Measurements from ENCODE around the gene BRCA1.
"Not testable (repeated sequence)": the region's sequence is repeated elsewhere in the genome, so short reads cannot be mapped to it uniquely, and the experiment has no call there.

Gene BRCA1

DNA sequence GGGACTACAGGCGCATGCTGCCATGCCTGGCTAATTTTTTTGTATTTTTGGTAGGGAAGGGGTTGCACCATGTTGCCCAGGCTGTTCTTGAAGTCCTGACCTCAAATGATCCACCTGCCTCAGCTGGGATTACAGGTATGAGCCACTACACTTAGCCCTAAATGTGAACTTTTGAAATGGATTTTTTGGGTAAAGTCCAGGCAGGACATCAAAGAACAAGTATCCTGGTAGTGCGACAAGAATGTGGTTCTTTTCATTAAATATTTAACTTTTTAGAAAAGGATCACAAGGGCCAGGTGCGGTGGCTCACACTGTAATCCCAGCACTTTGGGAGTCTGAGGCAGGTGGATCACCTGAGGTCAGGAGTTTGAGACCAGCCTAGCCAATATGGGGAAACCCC is 30.5 kb upstream of the BRCA1 start:
- DNase-seq (ENCODE audit: low read depth), result no peak
- TF ChIP-seq CTCF (IDR thresholded peaks at IDR 0.05; ENCODE audit: low read length, missing control alignments), result no peak
- H3K4me3 ChIP-seq (replicated peaks; ENCODE audit: low read depth, low read length), result no peak overlapping the region

DNA sequence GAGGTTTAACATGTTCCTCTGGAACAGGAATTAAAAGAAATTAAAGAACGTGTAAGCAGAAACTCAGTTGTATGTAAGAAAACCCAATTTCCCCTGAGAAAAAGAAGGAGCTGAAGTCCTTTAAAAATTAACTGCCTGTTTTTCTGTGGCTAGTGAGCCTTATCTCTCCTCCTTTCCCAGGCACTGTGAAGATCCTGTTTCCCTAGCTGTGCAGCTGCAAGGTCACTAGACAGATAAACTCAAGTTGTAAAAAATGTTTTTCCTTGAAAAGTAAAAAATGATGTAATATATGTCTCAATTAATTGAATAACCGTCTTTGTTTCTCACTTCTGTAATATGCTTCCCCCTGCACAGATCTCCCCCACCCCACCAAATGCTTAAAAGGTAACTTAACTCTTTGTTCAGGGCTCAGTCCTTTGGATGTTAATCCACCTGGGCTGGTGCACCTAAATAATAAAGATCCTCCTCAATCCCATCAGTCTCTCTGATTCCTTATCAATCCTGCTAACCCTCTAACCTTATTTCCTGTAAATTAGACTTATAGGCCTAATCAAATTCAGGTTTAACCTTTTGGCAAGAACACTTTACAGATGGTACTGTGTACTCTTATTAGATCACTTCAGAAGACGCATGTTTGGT is 28.2 kb upstream of the BRCA1 start:
- not testable (repeated sequence) for H3K4me3 ChIP-seq (replicated peaks; ENCODE audit: low read depth, low read length); DNase-seq (ENCODE audit: low read depth)

DNA sequence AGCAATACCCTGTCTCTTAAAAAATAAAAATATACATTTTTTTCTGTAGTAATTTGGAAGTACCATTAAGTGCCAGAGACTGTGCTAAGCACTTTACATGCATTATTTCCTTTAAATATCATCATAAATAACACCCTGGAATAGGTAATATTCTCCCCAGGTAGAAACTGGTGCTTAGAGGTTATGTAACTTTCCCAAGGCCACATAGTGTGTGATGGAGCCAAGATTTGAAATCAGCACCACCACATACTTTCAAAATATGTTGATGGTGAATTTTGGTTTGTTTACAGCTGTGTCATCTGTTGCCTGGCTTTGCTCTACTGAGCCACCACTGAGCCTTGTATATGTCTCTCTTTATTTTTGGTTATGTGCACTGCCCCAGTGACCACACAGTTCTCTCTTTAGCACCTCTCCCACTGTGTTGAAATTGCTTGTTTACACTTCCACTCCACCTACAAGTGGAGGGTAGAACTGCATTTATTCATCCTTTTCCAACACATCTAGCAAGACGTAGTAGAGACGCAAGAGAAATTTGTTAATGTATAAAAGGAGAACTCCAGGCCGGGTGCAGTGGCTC is 26.8 kb upstream of the BRCA1 start:
- H3K4me3 ChIP-seq (replicated peaks; ENCODE audit: low read depth, low read length), result no peak overlapping the region
- no peak for TF ChIP-seq CTCF (IDR thresholded peaks at IDR 0.05; ENCODE audit: low read length, missing control alignments)
- no peak for DNase-seq (ENCODE audit: low read depth)

- DNase-seq (ENCODE audit: low read depth), result no peak
- no peak for TF ChIP-seq CTCF (IDR thresholded peaks at IDR 0.05; ENCODE audit: low read length, missing control alignments)
- H3K4me3 ChIP-seq (replicated peaks; ENCODE audit: low read depth, low read length), result no peak overlapping the region
Measured at GRCh38 chr17:43146649-43147048, 21.5 kb upstream of the BRCA1 start.

DNA sequence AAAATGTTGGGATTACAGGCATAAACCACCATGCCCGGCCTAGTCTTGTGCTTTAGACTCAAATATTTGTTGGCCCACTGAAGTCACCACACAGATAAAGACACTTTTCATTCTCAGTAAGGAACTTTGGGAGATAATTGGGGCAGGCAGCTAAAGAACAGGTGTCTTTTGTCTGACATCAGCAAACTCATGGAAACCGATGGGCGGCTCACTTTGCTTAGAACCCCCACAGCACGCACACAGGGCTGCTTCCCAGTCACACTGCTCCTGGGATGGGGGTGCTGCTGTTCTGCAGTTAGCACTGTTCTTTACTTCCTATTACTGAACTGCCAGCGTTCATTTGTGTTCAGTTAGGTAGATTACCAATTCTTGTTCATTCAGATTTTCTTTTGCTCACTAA is 18.0 kb upstream of the BRCA1 start:
- H3K4me3 ChIP-seq (replicated peaks; ENCODE audit: low read depth, low read length), result no peak overlapping the region
- no peak for DNase-seq (ENCODE audit: low read depth)
- no peak for TF ChIP-seq CTCF (IDR thresholded peaks at IDR 0.05; ENCODE audit: low read length, missing control alignments)

- DNase-seq (ENCODE audit: low read depth), result no peak
- H3K4me3 ChIP-seq (replicated peaks; ENCODE audit: low read depth, low read length), result no peak overlapping the region
- no peak for TF ChIP-seq CTCF (IDR thresholded peaks at IDR 0.05; ENCODE audit: low read length, missing control alignments)
Measured at GRCh38 chr17:43142153-43142552, 17.0 kb upstream of the BRCA1 start.

DNA sequence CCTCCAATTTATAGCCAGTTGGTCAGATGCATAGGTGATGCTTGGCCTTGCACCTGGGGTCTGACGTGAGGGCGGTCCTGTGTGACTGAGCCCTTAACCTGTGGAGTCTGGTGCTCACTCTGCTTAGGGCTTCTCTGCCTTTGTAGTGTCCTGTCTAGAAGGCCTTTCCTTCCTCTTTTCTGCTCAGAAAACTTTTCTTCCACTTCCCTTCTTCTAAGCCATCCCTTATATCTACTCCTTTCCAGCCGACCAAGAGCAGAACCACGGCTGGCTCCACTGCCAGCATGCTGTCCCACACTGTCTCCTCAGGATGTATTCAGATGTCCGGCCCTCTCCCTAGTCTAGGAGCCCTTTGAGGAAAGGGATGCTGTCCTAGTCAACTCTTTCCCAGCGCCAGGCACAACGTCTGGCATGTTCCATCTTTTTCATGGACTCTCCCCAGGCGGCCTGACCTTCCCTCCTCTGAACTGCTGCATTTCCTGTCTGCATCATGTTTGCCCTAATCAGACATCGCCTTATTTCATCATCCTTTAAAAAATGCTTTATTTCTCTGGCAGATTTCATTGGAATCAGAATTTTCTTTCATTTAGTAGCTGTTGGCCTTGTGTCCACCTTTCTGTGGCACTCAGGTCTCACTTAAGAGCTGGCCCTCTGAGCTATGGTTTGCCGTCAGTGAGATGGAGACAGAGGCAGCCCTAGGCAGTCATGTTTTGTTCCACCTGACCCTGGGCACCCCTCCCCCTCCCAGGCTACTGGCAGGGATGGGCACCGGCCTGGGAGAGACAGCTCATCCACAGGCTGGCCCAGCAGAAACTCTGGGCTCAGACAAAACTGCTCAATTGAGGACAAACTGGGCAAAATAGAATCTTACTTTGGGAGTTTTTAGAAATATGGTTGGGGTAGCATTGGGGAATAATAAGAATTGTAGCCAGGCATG is 15.5 kb upstream of the BRCA1 start:
- no peak overlapping the region for H3K4me3 ChIP-seq (replicated peaks; ENCODE audit: low read depth, low read length)
- TF ChIP-seq CTCF (IDR thresholded peaks at IDR 0.05; ENCODE audit: low read length, missing control alignments), result no peak
- DNase-seq (ENCODE audit: low read depth), result no peak

GRCh38 chr17:43138531-43138930 is 13.4 kb upstream of the BRCA1 start:
- H3K4me3 ChIP-seq (replicated peaks; ENCODE audit: low read depth, low read length); DNase-seq (ENCODE audit: low read depth): not testable (repeated sequence)

GRCh38 chr17:43136574-43136973 is 11.4 kb upstream of the BRCA1 start:
- not testable (repeated sequence) for H3K4me3 ChIP-seq (replicated peaks; ENCODE audit: low read depth, low read length); DNase-seq (ENCODE audit: low read depth)
